Smooth muscle cell (in vitro differentiated cells): ENCODE data around the gene ASB2. TPM values are rescaled to one million over a fixed set of nuclear protein-coding genes. Genes with fewer than 3 reads are reported as not detected.

Experiments used
- DNase-seq: peaks from one replicate; lab custom pipeline; 2025; ENCODE audit not compliant: unreplicated experiment; lab: John Stamatoyannopoulos, UW
- H2AFZ ChIP-seq: fragments of 200-600 bp; sonication (generic); 2 replicates; pipeline ENCODE4 v1.6.0; 2016; ENCODE audit warnings: antibody characterized with exemption, low read depth, mild to moderate bottlenecking
- H3F3A ChIP-seq: fragments of 200-600 bp; sonication (generic); 2 replicates; pipeline ENCODE4 v1.6.0; 2017; ENCODE audit warnings: antibody characterized with exemption, low read depth
- H3K27ac ChIP-seq: fragments of 200-600 bp; sonication (generic); 2 replicates; pipeline ENCODE4 v1.5.1; 2016; ENCODE audit warnings: low read depth, mild to moderate bottlenecking
- H3K27me3 ChIP-seq: fragments of 200-600 bp; sonication (generic); 2 replicates; pipeline ENCODE4 v1.6.1; 2016; ENCODE audit warnings: low read depth, mild to moderate bottlenecking
- H3K36me3 ChIP-seq: fragments of 200-600 bp; sonication (generic); 2 replicates; pipeline ENCODE4 v1.5.1; 2016; ENCODE audit warnings: low read depth
- H3K4me1 ChIP-seq: fragments of 200-600 bp; sonication (generic); 2 replicates; pipeline ENCODE4 v1.5.1; 2016; ENCODE audit warnings: low read depth
- H3K4me2 ChIP-seq: fragments of 200-600 bp; sonication (generic); 2 replicates; pipeline ENCODE4 v1.6.0; 2016; ENCODE audit warnings: mild to moderate bottlenecking
- H3K4me3 ChIP-seq: fragments of 200-600 bp; sonication (generic); 2 replicates; pipeline ENCODE4 v1.5.1; 2016; ENCODE audit warnings: mild to moderate bottlenecking
- H3K79me2 ChIP-seq: fragments of 200-600 bp; sonication (generic); 2 replicates; pipeline ENCODE4 v1.6.0; 2016; ENCODE audit warnings: low read depth, mild to moderate bottlenecking
- H3K9ac ChIP-seq: fragments of 200-600 bp; sonication (generic); 2 replicates; pipeline ENCODE4 v1.6.0; 2016; ENCODE audit warnings: low read depth
- H3K9me3 ChIP-seq: fragments of 200-600 bp; sonication (generic); replicated peaks from 2 replicates; pipeline ENCODE4 v1.5.1; 2016; ENCODE audit warnings: low read depth
- H4K20me1 ChIP-seq: fragments of 200-600 bp; sonication (generic); 2 replicates; pipeline ENCODE4 v1.6.0; 2016; ENCODE audit warnings: low read depth
- CTCF ChIP-seq: fragments of 200-600 bp; sonication (generic); IDR thresholded peaks from 2 replicates; pipeline ENCODE4 v1.5.1; 2017; ENCODE audit warnings: borderline replicate concordance, mild to moderate bottlenecking, antibody characterized with exemption; ENCODE audit not compliant: insufficient read depth, poor library complexity, severe bottlenecking
- WGBS: methylation state at CpG from one replicate; pipeline ENCODE4 v1.1.7; 2016; ENCODE audit warnings: low lambda C conversion rate; 5-methylcytosine and 5-hydroxymethylcytosine counted together
- polyA plus RNA-seq: library from polyadenylated mRNA; unstranded; fragments of >200 nt; fragmentation: Nextera tagmentation; extraction: Ambion mirVana; gene quantifications from 2 replicates; pipeline ENCODE4 v1.2.1, GENCODE V29; 2016
- total RNA-seq: library from RNA; depleted of rRNA; stranded (reverse); fragments of >200 nt; gene quantifications from 2 replicates; pipeline ENCODE4 v1.2.3, GENCODE V29; 2014

The ASB2 gene
- total and polyA plus RNA-seq, 2 experiments from 2014 or later: 0.99 TPM; not detected in 1

GRCh38 chr14:93956514-93957332, 19.6 kb downstream of the ASB2 start:
- 74% methylated on average over 14 of the region's 14 CpGs for WGBS
- no peak overlapping the region for H3K4me3 ChIP-seq

DNA sequence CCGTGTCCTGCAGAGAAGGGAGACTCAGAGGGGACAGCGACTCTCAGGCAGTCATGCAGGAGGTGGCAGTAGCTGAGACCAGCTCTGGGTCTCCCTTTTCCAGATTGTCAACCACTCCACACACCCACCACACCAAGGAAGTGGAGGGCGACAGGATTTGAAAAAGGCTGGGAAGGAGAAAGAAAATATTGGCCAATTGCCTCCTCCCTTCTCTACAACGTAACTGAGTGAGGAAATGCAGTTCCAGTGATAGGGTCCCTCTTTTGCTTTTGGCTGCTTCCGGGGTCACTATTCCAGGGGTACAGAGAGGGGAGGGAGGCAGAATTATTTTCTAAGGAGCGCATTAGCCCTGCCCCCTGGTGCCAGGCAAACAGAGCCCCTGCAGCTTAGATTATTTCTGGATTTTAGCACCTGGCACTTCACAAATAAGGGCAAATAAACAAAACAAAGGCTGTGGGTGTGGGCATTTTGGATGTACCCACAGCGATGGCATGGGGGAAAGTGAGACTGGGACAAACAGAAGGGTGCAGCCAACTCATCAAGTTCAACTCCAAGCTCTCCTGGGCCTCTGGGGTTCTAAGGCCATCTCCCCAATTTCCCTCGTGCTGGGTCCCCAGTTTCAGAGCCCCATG, 20.4 kb downstream of the ASB2 start:
- TF ChIP-seq CTCF: no peak
- DNase-seq: no peak
- Histone ChIP-seq H3K4me2 (no peak overlapping the region), H3K79me2 (no peaks in the 10 kb centered on the region), H3K9ac (no peak overlapping the region), H3F3A (peaks cover 6% of the 10 kb centered on the region), H3K4me3 (no peak overlapping the region), H2AFZ (no peak overlapping the region), H3K4me1 (peaks cover 3% of the 10 kb centered on the region), H3K9me3 (no peaks in the 10 kb centered on the region), H3K27ac (no peak overlapping the region), H4K20me1 (no peaks in the 10 kb centered on the region), H3K27me3 (no peaks in the 10 kb centered on the region), H3K36me3 (no peaks in the 10 kb centered on the region)
- WGBS: 70% methylated on average over 8 of the region's 8 CpGs

More at GRCh38 chr14:93956514-93957332, 19.6 kb downstream of the ASB2 start:
- no peaks in the 10 kb centered on the region for H3K79me2 ChIP-seq
- no peak overlapping the region for H3K9ac ChIP-seq
- H3K27me3 ChIP-seq: no peaks in the 10 kb centered on the region
- no peak for DNase-seq
- peaks cover 6% of the 10 kb centered on the region for H3F3A ChIP-seq
- H3K36me3 ChIP-seq: no peaks in the 10 kb centered on the region
- peaks cover 3% of the 10 kb centered on the region for H3K4me1 ChIP-seq
- no peaks in the 10 kb centered on the region for H3K9me3 ChIP-seq
- no peak for TF ChIP-seq CTCF
- H3K4me2 ChIP-seq: no peak overlapping the region
- no peak overlapping the region for H2AFZ ChIP-seq
- H4K20me1 ChIP-seq: no peaks in the 10 kb centered on the region
- no peak overlapping the region for H3K27ac ChIP-seq

GRCh38 chr14:93954900-93955849, 21.2 kb downstream of the ASB2 start:
- no peak overlapping the region for H3K4me3 ChIP-seq
- H3K79me2 ChIP-seq: no peaks in the 10 kb centered on the region
- no peaks in the 10 kb centered on the region for H3K36me3 ChIP-seq
- H3K9me3 ChIP-seq: no peaks in the 10 kb centered on the region
- H3K27ac ChIP-seq: no peak overlapping the region
- no peak overlapping the region for H3K9ac ChIP-seq
- peaks cover 2% of the 10 kb centered on the region for H3F3A ChIP-seq
- no peak overlapping the region for H3K4me2 ChIP-seq
- no peak for TF ChIP-seq CTCF
- H3K27me3 ChIP-seq: no peaks in the 10 kb centered on the region
- no peak overlapping the region for H2AFZ ChIP-seq
- peaks cover 3% of the 10 kb centered on the region for H3K4me1 ChIP-seq
- H4K20me1 ChIP-seq: no peaks in the 10 kb centered on the region
- no peak for DNase-seq
- WGBS: 69% methylated on average over 19 of the region's 19 CpGs
